ENCODE results near the gene GPR15LG.

GRCh38 chr10:84213076-84213475, 39.5 kb downstream of the GPR15LG start:
- TF ChIP-seq CTCF (conservative IDR thresholded peaks at IDR 0.05 in 1 of 2, IDR thresholded peaks at IDR 0.05 in 1 of 2; ENCODE audit: extremely low read depth in 1 of 2, insufficient read depth in 1 of 2, low read depth in 1 of 2, low read length in 2 of 2) (no peak), EZH2 (IDR thresholded peaks at IDR 0.05; ENCODE audit: borderline replicate concordance, low read length) (no peak)
